ENCODE measurements around the gene PEX5L. TPM values are rescaled to one million over a fixed set of nuclear protein-coding genes. Genes with fewer than 3 reads are reported as not detected.

PEX5L gene
- total RNA-seq, 2 experiments from 2014 or later: not detected

DNA sequence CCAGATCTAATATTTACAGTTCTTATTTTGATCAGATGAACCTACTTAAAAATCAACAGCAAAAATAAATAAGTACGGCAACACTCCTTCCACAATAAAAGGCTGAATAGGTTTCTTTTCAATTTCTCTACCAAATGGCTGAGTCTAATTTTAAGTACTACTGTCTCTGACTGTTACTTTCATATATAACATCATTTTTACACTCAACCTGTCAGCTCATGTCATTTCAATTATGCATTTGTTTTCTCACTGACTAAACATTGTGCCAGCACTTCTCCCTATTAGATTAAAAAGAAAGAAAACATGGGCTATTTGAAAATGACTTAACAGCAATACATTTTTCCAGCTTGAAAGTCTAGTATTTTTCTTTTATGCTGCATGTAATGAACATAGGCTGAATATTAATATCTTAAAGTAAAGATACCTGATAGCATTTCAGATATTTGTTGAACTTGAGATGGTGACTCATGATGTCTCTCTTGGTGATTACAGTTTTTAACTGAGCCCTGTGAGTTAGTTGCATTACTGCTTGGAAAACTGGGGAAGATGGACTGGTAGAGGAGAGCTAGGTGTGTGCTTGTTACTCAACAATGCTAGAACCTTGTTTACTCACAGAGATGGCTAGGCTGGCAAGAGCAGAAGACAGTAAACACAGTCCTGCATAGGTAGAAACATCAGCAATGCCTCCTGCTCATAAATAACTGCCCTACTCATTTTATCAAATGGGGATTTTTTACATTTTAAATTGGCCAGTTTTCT, 73.9 kb downstream of the PEX5L start:
- Mint-ChIP-seq H3K4me3 (no peak overlapping the region), H3K27me3 (ENCODE audit: low read depth) (peaks cover 15% of the 10 kb centered on the region), H3K9me3 (no peaks in the 10 kb centered on the region), H3K4me1 (ENCODE audit: low read depth) (no peaks in the 10 kb centered on the region), H3K27ac (no peak overlapping the region), H3K36me3 (ENCODE audit: low read depth) (no peaks in the 10 kb centered on the region)
- intact Hi-C loops (cut with micrococcal nuclease): no loop called here
- no peak for DNase-seq
- CTCF ChIA-PET: no interaction called here

- Mint-ChIP-seq H3K9me3 (no peaks in the 10 kb centered on the region), H3K4me3 (no peak overlapping the region), H3K27me3 (ENCODE audit: low read depth) (peaks cover 23% of the 10 kb centered on the region), H3K4me1 (ENCODE audit: low read depth) (no peaks in the 10 kb centered on the region), H3K27ac (no peak overlapping the region), H3K36me3 (ENCODE audit: low read depth) (no peaks in the 10 kb centered on the region)
- CTCF ChIA-PET: no interaction called here
- intact Hi-C loops (cut with micrococcal nuclease): no loop called here
- DNase-seq: no peak
Measured at GRCh38 chr3:179961703-179962078, 75.0 kb downstream of the PEX5L start.

DNA sequence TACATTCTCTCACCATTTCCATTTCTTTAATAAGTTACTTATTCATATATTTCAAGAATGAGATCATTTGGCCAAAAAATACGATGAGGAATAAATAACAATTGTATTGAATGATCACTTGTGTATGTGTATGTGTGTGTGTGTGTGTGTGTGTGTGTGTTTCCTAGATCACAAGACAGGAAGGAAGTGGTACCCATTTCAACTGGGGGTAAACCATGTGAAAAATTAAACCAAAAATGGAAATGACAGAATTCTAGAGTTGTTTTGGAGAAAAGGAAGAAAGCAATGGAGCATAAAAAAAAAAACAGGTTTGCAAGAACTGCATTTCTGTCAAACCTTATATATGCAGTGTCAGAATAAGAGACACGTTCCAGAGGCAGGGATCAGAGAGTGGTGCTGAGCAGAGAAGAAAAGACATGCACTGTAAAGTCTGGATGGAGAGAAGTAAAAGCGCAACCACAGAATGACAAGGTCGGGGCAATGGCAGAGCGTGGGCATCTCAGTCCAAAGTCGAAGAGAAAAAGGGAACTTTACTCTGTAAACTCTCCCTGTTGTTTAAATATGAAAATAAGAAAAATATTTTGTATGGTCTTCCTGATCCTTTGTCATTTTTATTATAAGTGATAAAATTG, 75.5 kb downstream of the PEX5L start:
- Mint-ChIP-seq H3K4me1 (ENCODE audit: low read depth) (no peaks in the 10 kb centered on the region), H3K9me3 (no peaks in the 10 kb centered on the region), H3K4me3 (no peak overlapping the region), H3K27ac (no peak overlapping the region), H3K36me3 (ENCODE audit: low read depth) (no peaks in the 10 kb centered on the region), H3K27me3 (ENCODE audit: low read depth) (peaks cover 24% of the 10 kb centered on the region)
- DNase-seq: no peak
- CTCF ChIA-PET: no interaction called here
- intact Hi-C loops (cut with micrococcal nuclease): no loop called here

DNA sequence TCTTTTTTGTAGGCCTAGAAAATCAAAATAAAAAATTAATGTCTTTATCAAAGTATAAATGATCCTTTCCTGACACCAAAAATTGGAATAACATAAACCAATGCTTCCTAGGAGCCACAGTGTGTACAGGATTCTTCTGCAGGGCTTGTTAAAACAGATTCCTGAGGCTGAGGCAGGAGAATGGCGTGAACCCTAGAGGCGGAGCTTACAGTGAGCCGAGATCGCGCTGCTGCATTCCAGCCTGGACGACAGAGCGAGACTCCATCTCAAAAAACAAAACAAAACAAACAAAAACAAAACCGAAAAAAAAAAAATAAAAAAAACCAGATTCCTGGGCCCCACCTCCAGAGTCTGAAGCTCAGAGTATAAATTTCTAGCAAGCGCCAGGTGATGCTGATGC, 78.0 kb downstream of the PEX5L start:
- no peak overlapping the region for H3K27ac Mint-ChIP-seq
- intact Hi-C loops (cut with micrococcal nuclease): no loop called here
- CTCF ChIA-PET: interaction anchor here (0.6 kb wide), 1 partner anchor 30 kb away, joined by 3 read pairs; no protein-coding TSS in a partner anchor
- no peaks in the 10 kb centered on the region for H3K36me3 Mint-ChIP-seq (ENCODE audit: low read depth)
- H3K9me3 Mint-ChIP-seq: no peaks in the 10 kb centered on the region
- DNase-seq: no peak
- H3K27me3 Mint-ChIP-seq (ENCODE audit: low read depth): peaks cover 24% of the 10 kb centered on the region
- H3K4me1 Mint-ChIP-seq (ENCODE audit: low read depth): no peaks in the 10 kb centered on the region
- H3K4me3 Mint-ChIP-seq: no peak overlapping the region

DNA sequence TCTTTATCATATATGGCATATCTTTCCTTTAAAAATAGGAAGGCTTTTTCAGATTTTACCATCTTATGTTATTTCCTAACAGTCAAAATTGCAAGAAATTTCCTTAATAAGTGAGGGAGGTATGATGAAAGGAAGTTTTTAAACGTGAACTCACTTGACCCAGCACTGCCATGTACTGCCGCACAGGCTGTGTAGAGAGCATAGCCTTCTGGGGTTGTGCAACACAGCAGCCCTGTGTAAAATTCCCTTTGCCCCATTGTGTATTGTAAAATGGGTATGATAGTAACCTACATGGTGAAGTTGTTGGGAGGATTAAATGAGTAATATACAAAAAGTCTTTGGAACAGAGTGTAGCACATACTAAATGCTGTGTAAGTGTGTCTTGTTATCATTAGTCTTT, 78.6 kb downstream of the PEX5L start:
- no peak for DNase-seq
- Mint-ChIP-seq H3K4me3 (no peak overlapping the region), H3K4me1 (ENCODE audit: low read depth) (no peaks in the 10 kb centered on the region), H3K27ac (no peak overlapping the region), H3K36me3 (ENCODE audit: low read depth) (no peaks in the 10 kb centered on the region), H3K9me3 (no peaks in the 10 kb centered on the region), H3K27me3 (ENCODE audit: low read depth) (peaks cover 24% of the 10 kb centered on the region)
- CTCF ChIA-PET: no interaction called here
- intact Hi-C loops (cut with micrococcal nuclease): no loop called here

GRCh38 chr3:179957264-179957845, 79.4 kb downstream of the PEX5L start:
- intact Hi-C loops (cut with micrococcal nuclease): no loop called here
- Mint-ChIP-seq H3K27ac (no peak overlapping the region), H3K36me3 (ENCODE audit: low read depth) (no peaks in the 10 kb centered on the region), H3K4me1 (ENCODE audit: low read depth) (no peaks in the 10 kb centered on the region), H3K4me3 (no peak overlapping the region), H3K9me3 (peaks cover 2% of the 10 kb centered on the region), H3K27me3 (ENCODE audit: low read depth) (peaks cover 28% of the 10 kb centered on the region)
- no peak for DNase-seq
- CTCF ChIA-PET: interaction anchor here (0.5 kb wide), 1 partner anchor 26 kb away, joined by 3 read pairs; no protein-coding TSS in a partner anchor

DNA sequence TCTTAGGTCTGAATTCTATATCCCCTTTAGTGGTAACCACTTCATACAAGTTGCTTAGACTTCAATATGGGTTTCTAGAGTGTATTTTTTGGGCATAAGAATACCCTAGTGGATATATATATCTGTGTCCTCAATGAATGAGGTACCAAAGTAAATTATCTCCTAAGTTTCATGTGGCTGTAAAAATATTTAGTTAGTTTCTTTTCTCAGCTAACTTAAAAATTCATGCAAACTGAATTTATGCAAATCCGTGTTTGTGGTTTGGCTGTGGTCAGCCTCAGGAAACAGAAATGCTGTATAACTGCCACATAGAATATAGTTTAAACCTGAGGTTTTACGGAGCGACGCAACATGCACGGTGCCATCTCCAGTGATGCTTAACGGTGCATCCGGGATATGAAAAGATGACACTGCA, 80.3 kb downstream of the PEX5L start:
- Mint-ChIP-seq H3K27ac (no peak overlapping the region), H3K9me3 (peaks cover 2% of the 10 kb centered on the region), H3K4me3 (no peak overlapping the region), H3K36me3 (ENCODE audit: low read depth) (no peaks in the 10 kb centered on the region), H3K27me3 (ENCODE audit: low read depth) (peaks cover 29% of the 10 kb centered on the region), H3K4me1 (ENCODE audit: low read depth) (no peaks in the 10 kb centered on the region)
- intact Hi-C loops (cut with micrococcal nuclease): no loop called here
- CTCF ChIA-PET: no interaction called here
- DNase-seq: peak; percentile 5

GRCh38 chr3:179955809-179956208, 80.9 kb downstream of the PEX5L start:
- no peaks in the 10 kb centered on the region for H3K4me1 Mint-ChIP-seq (ENCODE audit: low read depth)
- H3K27ac Mint-ChIP-seq: no peak overlapping the region
- no peak for DNase-seq
- intact Hi-C loops (cut with micrococcal nuclease): no loop called here
- H3K27me3 Mint-ChIP-seq (ENCODE audit: low read depth): peaks cover 29% of the 10 kb centered on the region
- CTCF ChIA-PET: no interaction called here
- H3K4me3 Mint-ChIP-seq: no peak overlapping the region
- H3K9me3 Mint-ChIP-seq: peaks cover 2% of the 10 kb centered on the region
- H3K36me3 Mint-ChIP-seq (ENCODE audit: low read depth): no peaks in the 10 kb centered on the region

DNA sequence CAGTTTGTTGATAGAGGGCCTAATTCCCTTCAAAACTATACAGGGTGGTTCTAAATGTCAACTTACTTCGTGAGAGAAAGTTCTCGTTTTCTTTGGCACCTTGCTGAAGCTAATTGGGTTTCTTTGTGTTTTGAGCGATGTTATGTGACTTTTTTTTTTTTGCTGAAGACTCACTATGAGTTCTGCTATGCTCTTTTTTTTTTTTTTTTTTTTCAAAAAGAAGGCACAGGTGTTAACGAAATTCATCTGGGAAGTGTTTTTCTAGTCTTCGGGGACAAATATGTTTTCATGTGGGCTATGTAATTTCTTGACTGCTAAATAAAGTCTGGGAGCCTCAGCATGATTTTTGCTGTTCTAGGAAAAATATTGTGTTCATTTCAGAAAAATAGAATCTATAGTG, 81.5 kb downstream of the PEX5L start:
- no peak for DNase-seq
- no peaks in the 10 kb centered on the region for H3K4me1 Mint-ChIP-seq (ENCODE audit: low read depth)
- H3K27me3 Mint-ChIP-seq (ENCODE audit: low read depth): peaks cover 33% of the 10 kb centered on the region
- intact Hi-C loops (cut with micrococcal nuclease): no loop called here
- no peak overlapping the region for H3K4me3 Mint-ChIP-seq
- CTCF ChIA-PET: no interaction called here
- H3K9me3 Mint-ChIP-seq: peaks cover 2% of the 10 kb centered on the region
- H3K27ac Mint-ChIP-seq: no peak overlapping the region
- no peaks in the 10 kb centered on the region for H3K36me3 Mint-ChIP-seq (ENCODE audit: low read depth)

DNA sequence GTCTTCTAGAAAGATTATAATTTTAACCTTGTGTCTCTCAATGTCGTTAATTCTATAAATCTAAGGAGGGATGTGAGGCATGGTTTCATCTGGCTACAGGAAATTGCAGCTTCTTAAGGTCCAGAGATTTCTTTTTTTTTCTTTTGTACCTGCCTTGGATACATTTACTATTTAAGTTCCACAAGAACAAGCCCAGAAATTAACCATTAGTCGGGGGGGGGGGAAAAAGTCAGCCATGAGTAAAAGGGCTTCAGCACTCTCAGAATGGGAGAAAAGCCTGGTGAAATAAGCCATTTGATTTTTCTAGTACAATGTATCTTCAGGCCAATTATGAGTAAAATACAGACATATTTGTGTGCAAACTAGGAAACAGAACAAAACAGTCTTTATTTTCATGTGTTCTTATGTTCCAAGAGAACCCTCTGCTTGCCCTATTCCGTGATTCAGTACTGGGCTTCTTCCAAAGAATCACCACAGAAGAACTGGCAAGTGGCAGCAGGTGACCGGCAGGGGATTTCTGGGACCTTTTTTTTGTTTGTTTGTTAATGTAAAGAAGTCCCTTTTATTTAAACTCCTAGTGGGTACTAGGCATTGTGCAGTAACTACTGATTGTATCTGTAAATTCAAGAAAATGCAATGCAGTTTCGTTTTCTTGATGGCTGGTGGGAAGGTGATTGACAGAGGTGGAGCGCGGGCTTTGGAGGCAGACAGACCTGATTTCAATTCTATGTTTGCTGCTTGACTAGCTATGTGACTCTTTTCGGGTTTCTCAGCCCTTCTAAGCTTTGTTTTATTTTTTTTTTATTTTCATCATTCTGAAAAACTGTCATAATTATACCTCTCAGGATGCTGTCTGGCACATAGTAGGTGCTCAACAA, 82.5 kb downstream of the PEX5L start:
- peaks cover 2% of the 10 kb centered on the region for H3K9me3 Mint-ChIP-seq
- CTCF ChIA-PET: no interaction called here
- H3K4me3 Mint-ChIP-seq: no peak overlapping the region
- no peak for DNase-seq
- no peaks in the 10 kb centered on the region for H3K36me3 Mint-ChIP-seq (ENCODE audit: low read depth)
- intact Hi-C loops (cut with micrococcal nuclease): no loop called here
- H3K27me3 Mint-ChIP-seq (ENCODE audit: low read depth): peaks cover 31% of the 10 kb centered on the region
- no peaks in the 10 kb centered on the region for H3K4me1 Mint-ChIP-seq (ENCODE audit: low read depth)
- H3K27ac Mint-ChIP-seq: no peak overlapping the region

DNA sequence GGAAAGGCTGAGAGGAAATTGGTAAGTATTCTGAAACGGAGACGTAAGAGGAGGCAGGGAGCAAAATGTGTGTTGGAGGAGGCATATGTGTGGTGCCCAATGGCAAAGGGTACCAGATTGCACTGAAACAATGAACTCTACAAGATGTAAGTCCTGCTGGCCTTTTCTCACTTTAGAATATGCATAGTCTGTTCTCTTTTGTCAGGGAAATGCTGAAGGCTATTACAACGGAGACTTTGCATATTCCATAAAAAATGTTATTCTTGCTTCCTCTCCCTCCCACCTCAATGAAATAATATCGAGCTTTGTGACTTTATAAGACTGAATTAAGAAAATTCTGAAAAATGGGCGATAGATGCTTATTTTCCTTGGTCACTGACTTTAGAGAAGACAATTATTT, 85.9 kb downstream of the PEX5L start:
- Mint-ChIP-seq H3K4me1 (ENCODE audit: low read depth) (no peaks in the 10 kb centered on the region), H3K27me3 (ENCODE audit: low read depth) (peaks cover 16% of the 10 kb centered on the region), H3K27ac (no peak overlapping the region), H3K4me3 (no peak overlapping the region), H3K9me3 (peaks cover 2% of the 10 kb centered on the region), H3K36me3 (ENCODE audit: low read depth) (no peaks in the 10 kb centered on the region)
- intact Hi-C loops (cut with micrococcal nuclease): no loop called here
- no peak for DNase-seq
- CTCF ChIA-PET: interaction anchor here (1.1 kb wide), 1 partner anchor 22 kb away, joined by 4 read pairs; no protein-coding TSS in a partner anchor

DNA sequence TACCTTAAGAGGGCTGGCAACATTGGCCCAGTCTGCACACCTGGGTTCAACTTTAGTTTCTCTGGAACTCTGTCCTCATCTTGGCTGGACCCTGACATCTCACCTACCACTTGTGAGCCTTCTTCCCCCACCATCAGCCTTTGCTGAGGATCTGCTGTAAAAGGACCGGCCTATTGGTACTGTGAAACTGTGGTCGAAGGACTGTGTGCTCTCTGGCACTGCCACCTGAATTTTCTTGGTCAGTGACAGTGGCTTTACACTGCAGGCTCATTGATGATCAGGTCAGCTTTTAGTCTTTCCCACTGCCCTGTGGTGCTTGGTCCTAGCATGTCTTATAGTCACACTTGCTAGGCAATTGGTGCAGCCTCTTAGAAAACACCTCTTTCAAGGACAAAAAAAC, 86.9 kb downstream of the PEX5L start:
- no peaks in the 10 kb centered on the region for H3K4me1 Mint-ChIP-seq (ENCODE audit: low read depth)
- CTCF ChIA-PET: no interaction called here
- intact Hi-C loops (cut with micrococcal nuclease): no loop called here
- no peak for DNase-seq
- H3K36me3 Mint-ChIP-seq (ENCODE audit: low read depth): no peaks in the 10 kb centered on the region
- H3K27me3 Mint-ChIP-seq (ENCODE audit: low read depth): peaks cover 15% of the 10 kb centered on the region
- no peak overlapping the region for H3K27ac Mint-ChIP-seq
- H3K4me3 Mint-ChIP-seq: no peak overlapping the region
- H3K9me3 Mint-ChIP-seq: peaks cover 2% of the 10 kb centered on the region

Measured in activated naive CD4-positive, alpha-beta T cell treated with anti-CD3 and anti-CD28 coated beads for 36 hours (primary cell).